Activated T-cell treated with anti-CD3 and anti-CD28 coated beads, Interleukin-2, amount 50 U/mL, for 4 hours (primary cell): ENCODE data around the gene SNRPA. TPM values are rescaled to one million over a fixed set of nuclear protein-coding genes. Genes with fewer than 3 reads are reported as not detected.
"Not testable (repeated sequence)": the region's sequence is repeated elsewhere in the genome, so short reads cannot be mapped to it uniquely, and the experiment has no call there.

Experiments used
- ATAC-seq, 2 donors: fragments of 200-7000 bp; cut with Tn5 transposase; one replicate each; pipeline ENCODE4 v1.10.0; 2021
- DNase-seq: peaks from one replicate; pipeline ENCODE4 v3.0.0-alpha.2; 2020
- H3K27me3 Mint-ChIP-seq: one replicate; pipeline ENCODE4 v1.8.0; 2021; ENCODE audit warnings: low read depth, mixed read lengths
- H3K36me3 Mint-ChIP-seq: one replicate; pipeline ENCODE4 v1.8.0; 2022; ENCODE audit warnings: mixed read lengths; ENCODE audit not compliant: insufficient read depth
- H3K4me1 Mint-ChIP-seq: one replicate; pipeline ENCODE4 v1.8.0; 2021; ENCODE audit warnings: low read depth, mixed read lengths
- H3K4me3 Mint-ChIP-seq: one replicate; pipeline ENCODE4 v1.8.0; 2021; ENCODE audit warnings: mild to moderate bottlenecking, moderate library complexity, mixed read lengths
- H3K9me3 Mint-ChIP-seq: one replicate; pipeline ENCODE4 v1.8.0; 2021; ENCODE audit warnings: mixed read lengths
- total RNA-seq, 3 donors: library from RNA; stranded (reverse); gene quantifications; one replicate each; pipeline ENCODE4 v1.2.1, GENCODE V29; 2021

SNRPA gene
- total RNA-seq, 3 donors from 2014 or later: 213 to 234 (median 219) TPM

GRCh38 chr19:40811478-40812341, 60.7 kb downstream of the SNRPA start:
- Mint-ChIP-seq H3K4me3 (peak overlapping the region; percentile 87), H3K27me3 (no peaks in the 10 kb centered on the region), H3K9me3 (no peaks in the 10 kb centered on the region), H3K4me1 (peaks cover 50% of the 10 kb centered on the region), H3K36me3 (peaks cover 10% of the 10 kb centered on the region)
- ATAC-seq (no peak), DNase-seq (no peak)

- not testable (repeated sequence) for ATAC-seq, H3K9me3 Mint-ChIP-seq, H3K36me3 Mint-ChIP-seq, H3K27me3 Mint-ChIP-seq, DNase-seq
- Mint-ChIP-seq H3K4me1 (peaks cover 45% of the 10 kb centered on the region), H3K4me3 (peak overlapping the region; percentile 87)
Observed at GRCh38 chr19:40812571-40812970, 61.6 kb downstream of the SNRPA start.

DNA sequence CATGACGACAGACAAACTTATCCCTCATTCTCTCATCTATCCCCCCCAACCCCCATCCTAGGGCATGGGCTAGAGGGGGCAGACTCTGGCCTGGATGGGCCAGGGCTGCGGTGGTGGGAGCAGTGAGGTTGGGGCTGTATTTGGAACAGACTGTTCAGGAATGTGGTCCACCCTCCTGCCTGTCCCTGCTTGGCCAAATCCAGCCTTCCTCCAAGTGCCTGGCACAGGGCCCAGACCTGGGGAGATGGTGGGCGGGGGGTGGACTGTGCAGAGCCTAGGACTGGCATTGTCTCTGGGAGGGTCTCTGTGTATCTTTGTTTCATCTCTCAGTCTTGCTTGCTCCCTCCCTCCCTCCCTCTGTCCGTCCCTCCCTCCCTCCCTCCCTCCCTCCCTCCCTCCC, 62.2 kb downstream of the SNRPA start:
- H3K36me3 Mint-ChIP-seq: peaks cover 2% of the 10 kb centered on the region
- H3K9me3 Mint-ChIP-seq: no peaks in the 10 kb centered on the region
- no peaks in the 10 kb centered on the region for H3K27me3 Mint-ChIP-seq
- ATAC-seq: no peak
- peaks cover 46% of the 10 kb centered on the region for H3K4me1 Mint-ChIP-seq
- H3K4me3 Mint-ChIP-seq: no peak overlapping the region
- DNase-seq: no peak

Other genes starting within 250 kb of the SNRPA start
- 10 to 100 TPM; 80.1 to 86.1 (median 84.8) TPM for gene SHKBP1, start 174.3 kb upstream of the SNRPA start, total RNA-seq
- 100 to 1,000 TPM; 210 to 251 (median 213) TPM for gene LTBP4, start 149.8 kb upstream of the SNRPA start, total RNA-seq
- gene NUMBL, start 60.6 kb upstream of the SNRPA start, total RNA-seq: 10 to 100 TPM; 13.8 to 17.1 (median 16.7) TPM
- gene COQ8B, start 34.3 kb upstream of the SNRPA start, total RNA-seq: 10 to 100 TPM; 18.7 to 21.3 (median 18.9) TPM
- gene ITPKC, start 34.1 kb upstream of the SNRPA start, total RNA-seq: 1 to 10 TPM; 6.9 to 8.2 (median 8.2) TPM
- 10 to 100 TPM in 1 of 3 donors, 1 to 10 TPM in 2; 7.4 to 11.4 (median 7.7) TPM for gene ACTMAP, start 726 bp upstream of the SNRPA start, total RNA-seq
- under 1 TPM in 1 of 3 donors, not detected in 2; 0.87 TPM for gene MIA, start 24.3 kb downstream of the SNRPA start, total RNA-seq
- gene RAB4B, start 27.0 kb downstream of the SNRPA start, total RNA-seq: 10 to 100 TPM; 26.6 to 34.9 (median 30.0) TPM
- gene EGLN2, start 48.0 kb downstream of the SNRPA start, total RNA-seq: 10 to 100 TPM; 86.3 to 95.4 (median 89.4) TPM
- under 1 TPM; 0.38 to 0.50 (median 0.38) TPM for gene CYP2A6, start 99.2 kb downstream of the SNRPA start, total RNA-seq
- not detected for gene CYP2A7, start 131.0 kb downstream of the SNRPA start, total RNA-seq
- gene CYP2B6, start 240.1 kb downstream of the SNRPA start, total RNA-seq: under 1 TPM in 2 of 3 donors, not detected in 1; 0.18 TPM